Measurements from ENCODE around the gene GPR15LG. TPM values are rescaled to one million over a fixed set of nuclear protein-coding genes. Genes with fewer than 3 reads are reported as not detected.

Gene GPR15LG
- total RNA-seq, 1 experiment from 2014 or later, result not detected

GRCh38 chr10:84155521-84155920, 18.1 kb upstream of the GPR15LG start:
- Histone ChIP-seq H3K36me3 (ENCODE audit: low read depth, low read length) (peaks cover 34% of the 10 kb centered on the region), H4K20me1 (ENCODE audit: low read length) (no peaks in the 10 kb centered on the region), H3K27ac (ENCODE audit: low read length) (no peak overlapping the region), H3K4me1 (ENCODE audit: insufficient read depth, low read length) (no peaks in the 10 kb centered on the region), H3K9me2 (replicated peaks; ENCODE audit: low read length) (no peaks in the 10 kb centered on the region), H3K27me3 (ENCODE audit: low read length) (no peaks in the 10 kb centered on the region), H3K9me3 (ENCODE audit: low read length) (no peaks in the 10 kb centered on the region), H3K79me2 (ENCODE audit: low read length) (no peaks in the 10 kb centered on the region), H3K4me3 (ENCODE audit: low read length) (no peak overlapping the region), H3K4me2 (ENCODE audit: low read length) (no peak overlapping the region), H2AFZ (ENCODE audit: low read length) (no peak overlapping the region), H3F3A (ENCODE audit: low read length, unreplicated experiment) (no peaks in the 10 kb centered on the region), H3K9ac (ENCODE audit: low read length) (no peak overlapping the region)
- DNase-seq (no peak), ATAC-seq (no peak)
- TF ChIP-seq EZH2phosphoT487 (IDR thresholded peaks at IDR 0.05; ENCODE audit: borderline replicate concordance, low read length), result no peak
- TF ChIP-seq CTCF (conservative IDR thresholded peaks at IDR 0.05; ENCODE audit: low read depth, low read length), result no peak
- TF ChIP-seq EZH2 (IDR thresholded peaks at IDR 0.05; ENCODE audit: low read length, unreplicated experiment), result no peak
- ChIA-PET CTCF (no interaction called here), POLR2A (ENCODE audit: unreplicated experiment) (no interaction called here)
- BruUV-seq (replicated peaks), result no TSS peak
- intact Hi-C loops (cut with micrococcal nuclease), result no loop called here

GRCh38 chr10:84156009-84156408, 17.6 kb upstream of the GPR15LG start:
- Histone ChIP-seq H3K36me3 (ENCODE audit: low read depth, low read length) (peaks cover 29% of the 10 kb centered on the region), H2AFZ (ENCODE audit: low read length) (no peak overlapping the region), H3K9me3 (ENCODE audit: low read length) (no peaks in the 10 kb centered on the region), H3K9me2 (replicated peaks; ENCODE audit: low read length) (no peaks in the 10 kb centered on the region), H3K4me3 (ENCODE audit: low read length) (no peak overlapping the region), H3K4me2 (ENCODE audit: low read length) (no peak overlapping the region), H3K9ac (ENCODE audit: low read length) (no peak overlapping the region), H3F3A (ENCODE audit: low read length, unreplicated experiment) (no peaks in the 10 kb centered on the region), H3K27me3 (ENCODE audit: low read length) (no peaks in the 10 kb centered on the region), H4K20me1 (ENCODE audit: low read length) (no peaks in the 10 kb centered on the region), H3K79me2 (ENCODE audit: low read length) (no peaks in the 10 kb centered on the region), H3K27ac (ENCODE audit: low read length) (no peak overlapping the region), H3K4me1 (ENCODE audit: insufficient read depth, low read length) (no peaks in the 10 kb centered on the region)
- ATAC-seq (no peak), DNase-seq (no peak)
- CTCF ChIA-PET, result no interaction called here
- TF ChIP-seq EZH2 (IDR thresholded peaks at IDR 0.05; ENCODE audit: low read length, unreplicated experiment), result no peak
- no peak for TF ChIP-seq EZH2phosphoT487 (IDR thresholded peaks at IDR 0.05; ENCODE audit: borderline replicate concordance, low read length)
- TF ChIP-seq CTCF (conservative IDR thresholded peaks at IDR 0.05; ENCODE audit: low read depth, low read length), result no peak
- no TSS peak for BruUV-seq (replicated peaks)
- POLR2A ChIA-PET (ENCODE audit: unreplicated experiment), result no interaction called here
- intact Hi-C loops (cut with micrococcal nuclease), result no loop called here

- ChIA-PET POLR2A (ENCODE audit: unreplicated experiment) (no interaction called here), CTCF (no interaction called here)
- BruUV-seq (replicated peaks), result no TSS peak
- Histone ChIP-seq H3K36me3 (ENCODE audit: low read depth, low read length) (peaks cover 28% of the 10 kb centered on the region), H3K9ac (ENCODE audit: low read length) (no peak overlapping the region), H2AFZ (ENCODE audit: low read length) (no peak overlapping the region), H3K79me2 (ENCODE audit: low read length) (no peaks in the 10 kb centered on the region), H3K27ac (ENCODE audit: low read length) (no peak overlapping the region), H3K4me3 (ENCODE audit: low read length) (no peak overlapping the region), H3K4me1 (ENCODE audit: insufficient read depth, low read length) (no peaks in the 10 kb centered on the region), H3K27me3 (ENCODE audit: low read length) (no peaks in the 10 kb centered on the region), H3K9me2 (replicated peaks; ENCODE audit: low read length) (no peaks in the 10 kb centered on the region), H3K4me2 (ENCODE audit: low read length) (no peak overlapping the region), H3K9me3 (ENCODE audit: low read length) (no peaks in the 10 kb centered on the region), H4K20me1 (ENCODE audit: low read length) (no peaks in the 10 kb centered on the region), H3F3A (ENCODE audit: low read length, unreplicated experiment) (no peaks in the 10 kb centered on the region)
- ATAC-seq (no peak), DNase-seq (no peak)
- intact Hi-C loops (cut with micrococcal nuclease), result no loop called here
- TF ChIP-seq EZH2phosphoT487 (IDR thresholded peaks at IDR 0.05; ENCODE audit: borderline replicate concordance, low read length) (no peak), CTCF (conservative IDR thresholded peaks at IDR 0.05; ENCODE audit: low read depth, low read length) (no peak), EZH2 (IDR thresholded peaks at IDR 0.05; ENCODE audit: low read length, unreplicated experiment) (no peak)
These were observed 16.8 kb upstream of the GPR15LG start for GRCh38 chr10:84156768-84157167.
